HG03066 (cell line): Measurements from ENCODE around the gene EFHC2.
"Not testable (repeated sequence)": the region's sequence is repeated elsewhere in the genome, so short reads cannot be mapped to it uniquely, and the experiment has no call there.

ENCODE experiments used
- ATAC-seq: cut with Tn5 transposase; IDR thresholded peaks from one replicate; pipeline ENCODE4 v1.9.1; 2021; ENCODE audit warnings: low read depth; ENCODE audit not compliant: unreplicated experiment

Gene EFHC2

GRCh38 chrX:44235534-44235933, 107.9 kb downstream of the EFHC2 start:
- no peak for ATAC-seq

- no peak for ATAC-seq
These were observed 108.9 kb downstream of the EFHC2 start for GRCh38 chrX:44234541-44234940.

GRCh38 chrX:44234116-44234515, 109.4 kb downstream of the EFHC2 start:
- ATAC-seq = no peak

GRCh38 chrX:44232081-44232480, 111.4 kb downstream of the EFHC2 start:
- ATAC-seq = no peak

- peak; percentile 70 for ATAC-seq
These were observed 114.9 kb downstream of the EFHC2 start for GRCh38 chrX:44228621-44229020.

GRCh38 chrX:44227991-44228390, 115.5 kb downstream of the EFHC2 start:
- ATAC-seq = no peak

GRCh38 chrX:44225667-44226066, 117.8 kb downstream of the EFHC2 start:
- ATAC-seq = no peak

GRCh38 chrX:44224760-44225159, 118.7 kb downstream of the EFHC2 start:
- ATAC-seq = no peak

GRCh38 chrX:44223150-44223549, 120.3 kb downstream of the EFHC2 start:
- no peak for ATAC-seq

GRCh38 chrX:44218465-44218864, 125.0 kb downstream of the EFHC2 start:
- no peak for ATAC-seq

- no peak for ATAC-seq
These were observed 127.3 kb downstream of the EFHC2 start for GRCh38 chrX:44216171-44216570.

GRCh38 chrX:44203791-44204190, 139.7 kb downstream of the EFHC2 start:
- ATAC-seq = no peak

- no peak for ATAC-seq
These were observed 140.9 kb downstream of the EFHC2 start for GRCh38 chrX:44202596-44202995.

GRCh38 chrX:44189116-44189515, 154.4 kb downstream of the EFHC2 start:
- ATAC-seq = no peak

GRCh38 chrX:44187915-44188314, 155.6 kb downstream of the EFHC2 start:
- ATAC-seq = not testable (repeated sequence)

- no peak for ATAC-seq
These were observed 160.1 kb downstream of the EFHC2 start for GRCh38 chrX:44183329-44183728.

- no peak for ATAC-seq
These were observed 165.0 kb downstream of the EFHC2 start for GRCh38 chrX:44178274-44179053.

GRCh38 chrX:44175455-44175854, 168.0 kb downstream of the EFHC2 start:
- ATAC-seq = no peak

GRCh38 chrX:44174061-44174460, 169.4 kb downstream of the EFHC2 start:
- no peak for ATAC-seq

GRCh38 chrX:44173219-44173618, 170.3 kb downstream of the EFHC2 start:
- ATAC-seq = no peak

- ATAC-seq = no peak
These were observed 176.4 kb downstream of the EFHC2 start for GRCh38 chrX:44167116-44167515.

GRCh38 chrX:44162964-44163475, 180.5 kb downstream of the EFHC2 start:
- no peak for ATAC-seq
